ENCODE measurements around the gene NID1.
A peak's percentile ranks its signal among the peaks of the same experiment; 100 is the strongest.
"Not testable (repeated sequence)": the region's sequence is repeated elsewhere in the genome, so short reads cannot be mapped to it uniquely, and the experiment has no call there.

NID1 gene

GRCh38 chr1:236103646-236104218 is 38.8 kb upstream of the NID1 start:
- no peaks in the 10 kb centered on the region for H3K4me1 ChIP-seq (ENCODE audit: insufficient read depth, low read length)
- no peaks in the 10 kb centered on the region for H3K27me3 ChIP-seq (ENCODE audit: control insufficient read depth in 1 of 2, insufficient read depth in 2 of 2, low read length in 2 of 2)
- no peaks in the 10 kb centered on the region for H3K9me3 ChIP-seq (ENCODE audit: low read length)
- H3K27ac ChIP-seq (ENCODE audit: low read depth, low read length): no peak overlapping the region
- H3K9ac ChIP-seq (ENCODE audit: low read length): no peak overlapping the region
- peak overlapping the region in 1 of 2 donors; percentile 28 for H3K4me3 ChIP-seq (ENCODE audit: low read depth in 1 of 2, low read length in 2 of 2)
- H3K36me3 ChIP-seq (ENCODE audit: insufficient read depth, low read length): no peaks in the 10 kb centered on the region

- H3K4me1 ChIP-seq (ENCODE audit: insufficient read depth, low read length): no peaks in the 10 kb centered on the region
- no peaks in the 10 kb centered on the region for H3K36me3 ChIP-seq (ENCODE audit: insufficient read depth, low read length)
- H3K9me3 ChIP-seq (ENCODE audit: low read length): no peaks in the 10 kb centered on the region
- H3K9ac ChIP-seq (ENCODE audit: low read length): no peak overlapping the region
- H3K27ac ChIP-seq (ENCODE audit: low read depth, low read length): no peak overlapping the region
- H3K27me3 ChIP-seq (ENCODE audit: control insufficient read depth in 1 of 2, insufficient read depth in 2 of 2, low read length in 2 of 2): no peaks in the 10 kb centered on the region
- no peak overlapping the region for H3K4me3 ChIP-seq (ENCODE audit: low read depth in 1 of 2, low read length in 2 of 2)
Observed at GRCh38 chr1:236103059-236103458, 38.2 kb upstream of the NID1 start.

- Histone ChIP-seq H3K27ac (ENCODE audit: low read depth, low read length) (no peak overlapping the region), H3K9ac (ENCODE audit: low read length) (no peak overlapping the region), H3K27me3 (ENCODE audit: control insufficient read depth in 1 of 2, insufficient read depth in 2 of 2, low read length in 2 of 2) (no peaks in the 10 kb centered on the region), H3K9me3 (ENCODE audit: low read length) (no peaks in the 10 kb centered on the region), H3K4me3 (ENCODE audit: low read depth in 1 of 2, low read length in 2 of 2) (no peak overlapping the region), H3K36me3 (ENCODE audit: insufficient read depth, low read length) (no peaks in the 10 kb centered on the region), H3K4me1 (ENCODE audit: insufficient read depth, low read length) (no peaks in the 10 kb centered on the region)
Observed at GRCh38 chr1:236102611-236103010, 37.7 kb upstream of the NID1 start.

- no peaks in the 10 kb centered on the region for H3K4me1 ChIP-seq (ENCODE audit: insufficient read depth, low read length)
- H3K36me3 ChIP-seq (ENCODE audit: insufficient read depth, low read length): no peaks in the 10 kb centered on the region
- no peak overlapping the region for H3K27ac ChIP-seq (ENCODE audit: low read depth, low read length)
- H3K9ac ChIP-seq (ENCODE audit: low read length): no peak overlapping the region
- no peaks in the 10 kb centered on the region for H3K27me3 ChIP-seq (ENCODE audit: control insufficient read depth in 1 of 2, insufficient read depth in 2 of 2, low read length in 2 of 2)
- no peak overlapping the region for H3K4me3 ChIP-seq (ENCODE audit: low read depth in 1 of 2, low read length in 2 of 2)
- no peaks in the 10 kb centered on the region for H3K9me3 ChIP-seq (ENCODE audit: low read length)
Observed at GRCh38 chr1:236101233-236102200, 36.6 kb upstream of the NID1 start.

GRCh38 chr1:236100799-236101198 is 35.9 kb upstream of the NID1 start:
- no peak overlapping the region for H3K27ac ChIP-seq (ENCODE audit: low read depth, low read length)
- no peaks in the 10 kb centered on the region for H3K9me3 ChIP-seq (ENCODE audit: low read length)
- H3K4me3 ChIP-seq (ENCODE audit: low read depth in 1 of 2, low read length in 2 of 2): no peak overlapping the region
- no peaks in the 10 kb centered on the region for H3K36me3 ChIP-seq (ENCODE audit: insufficient read depth, low read length)
- H3K27me3 ChIP-seq (ENCODE audit: control insufficient read depth in 1 of 2, insufficient read depth in 2 of 2, low read length in 2 of 2): no peaks in the 10 kb centered on the region
- no peaks in the 10 kb centered on the region for H3K4me1 ChIP-seq (ENCODE audit: insufficient read depth, low read length)
- H3K9ac ChIP-seq (ENCODE audit: low read length): no peak overlapping the region

GRCh38 chr1:236099355-236099974 is 34.6 kb upstream of the NID1 start:
- H3K27ac ChIP-seq (ENCODE audit: low read depth, low read length): no peak overlapping the region
- H3K4me3 ChIP-seq (ENCODE audit: low read depth in 1 of 2, low read length in 2 of 2): no peak overlapping the region
- H3K4me1 ChIP-seq (ENCODE audit: insufficient read depth, low read length): no peaks in the 10 kb centered on the region
- H3K9me3 ChIP-seq (ENCODE audit: low read length): no peaks in the 10 kb centered on the region
- no peaks in the 10 kb centered on the region for H3K27me3 ChIP-seq (ENCODE audit: control insufficient read depth in 1 of 2, insufficient read depth in 2 of 2, low read length in 2 of 2)
- H3K36me3 ChIP-seq (ENCODE audit: insufficient read depth, low read length): no peaks in the 10 kb centered on the region
- H3K9ac ChIP-seq (ENCODE audit: low read length): no peak overlapping the region

GRCh38 chr1:236098267-236098666 is 33.4 kb upstream of the NID1 start:
- H3K36me3 ChIP-seq (ENCODE audit: insufficient read depth, low read length): no peaks in the 10 kb centered on the region
- H3K9me3 ChIP-seq (ENCODE audit: low read length): no peaks in the 10 kb centered on the region
- H3K27me3 ChIP-seq (ENCODE audit: control insufficient read depth in 1 of 2, insufficient read depth in 2 of 2, low read length in 2 of 2): no peaks in the 10 kb centered on the region
- H3K4me1 ChIP-seq (ENCODE audit: insufficient read depth, low read length): no peaks in the 10 kb centered on the region
- H3K9ac ChIP-seq (ENCODE audit: low read length): no peak overlapping the region
- H3K27ac ChIP-seq (ENCODE audit: low read depth, low read length): no peak overlapping the region
- no peak overlapping the region for H3K4me3 ChIP-seq (ENCODE audit: low read depth in 1 of 2, low read length in 2 of 2)

GRCh38 chr1:236096660-236097482 is 32.0 kb upstream of the NID1 start:
- not testable (repeated sequence) for H3K9me3 ChIP-seq (ENCODE audit: low read length); H3K27ac ChIP-seq (ENCODE audit: low read depth, low read length); H3K4me1 ChIP-seq (ENCODE audit: insufficient read depth, low read length); H3K4me3 ChIP-seq (ENCODE audit: low read depth in 1 of 2, low read length in 2 of 2); H3K9ac ChIP-seq (ENCODE audit: low read length); H3K27me3 ChIP-seq (ENCODE audit: control insufficient read depth in 1 of 2, insufficient read depth in 2 of 2, low read length in 2 of 2); H3K36me3 ChIP-seq (ENCODE audit: insufficient read depth, low read length)

GRCh38 chr1:236095705-236096520 is 31.0 kb upstream of the NID1 start:
- H3K36me3 ChIP-seq (ENCODE audit: insufficient read depth, low read length): no peaks in the 10 kb centered on the region
- H3K27me3 ChIP-seq (ENCODE audit: control insufficient read depth in 1 of 2, insufficient read depth in 2 of 2, low read length in 2 of 2): no peaks in the 10 kb centered on the region
- H3K4me3 ChIP-seq (ENCODE audit: low read depth in 1 of 2, low read length in 2 of 2): no peak overlapping the region
- H3K4me1 ChIP-seq (ENCODE audit: insufficient read depth, low read length): peaks cover 3% of the 10 kb centered on the region
- no peaks in the 10 kb centered on the region for H3K9me3 ChIP-seq (ENCODE audit: low read length)
- no peak overlapping the region for H3K27ac ChIP-seq (ENCODE audit: low read depth, low read length)
- H3K9ac ChIP-seq (ENCODE audit: low read length): no peak overlapping the region

GRCh38 chr1:236092899-236093298 is 28.0 kb upstream of the NID1 start:
- no peak overlapping the region for H3K27ac ChIP-seq (ENCODE audit: low read depth, low read length)
- no peak overlapping the region for H3K4me3 ChIP-seq (ENCODE audit: low read depth in 1 of 2, low read length in 2 of 2)
- H3K9ac ChIP-seq (ENCODE audit: low read length): no peak overlapping the region
- peaks cover 3% of the 10 kb centered on the region for H3K4me1 ChIP-seq (ENCODE audit: insufficient read depth, low read length)
- H3K36me3 ChIP-seq (ENCODE audit: insufficient read depth, low read length): no peaks in the 10 kb centered on the region
- no peaks in the 10 kb centered on the region for H3K9me3 ChIP-seq (ENCODE audit: low read length)
- no peaks in the 10 kb centered on the region for H3K27me3 ChIP-seq (ENCODE audit: control insufficient read depth in 1 of 2, insufficient read depth in 2 of 2, low read length in 2 of 2)
